GM18868 (cell line): ENCODE data around the gene HERPUD1.

ENCODE experiments used
- ATAC-seq: cut with Tn5 transposase; IDR thresholded peaks from one replicate; pipeline ENCODE4 v1.9.1; 2021; ENCODE audit warnings: mild to moderate bottlenecking, moderate library complexity; ENCODE audit not compliant: unreplicated experiment

HERPUD1 gene

GRCh38 chr16:56910654-56911539, 21.0 kb upstream of the HERPUD1 start:
- ATAC-seq, result no peak

DNA sequence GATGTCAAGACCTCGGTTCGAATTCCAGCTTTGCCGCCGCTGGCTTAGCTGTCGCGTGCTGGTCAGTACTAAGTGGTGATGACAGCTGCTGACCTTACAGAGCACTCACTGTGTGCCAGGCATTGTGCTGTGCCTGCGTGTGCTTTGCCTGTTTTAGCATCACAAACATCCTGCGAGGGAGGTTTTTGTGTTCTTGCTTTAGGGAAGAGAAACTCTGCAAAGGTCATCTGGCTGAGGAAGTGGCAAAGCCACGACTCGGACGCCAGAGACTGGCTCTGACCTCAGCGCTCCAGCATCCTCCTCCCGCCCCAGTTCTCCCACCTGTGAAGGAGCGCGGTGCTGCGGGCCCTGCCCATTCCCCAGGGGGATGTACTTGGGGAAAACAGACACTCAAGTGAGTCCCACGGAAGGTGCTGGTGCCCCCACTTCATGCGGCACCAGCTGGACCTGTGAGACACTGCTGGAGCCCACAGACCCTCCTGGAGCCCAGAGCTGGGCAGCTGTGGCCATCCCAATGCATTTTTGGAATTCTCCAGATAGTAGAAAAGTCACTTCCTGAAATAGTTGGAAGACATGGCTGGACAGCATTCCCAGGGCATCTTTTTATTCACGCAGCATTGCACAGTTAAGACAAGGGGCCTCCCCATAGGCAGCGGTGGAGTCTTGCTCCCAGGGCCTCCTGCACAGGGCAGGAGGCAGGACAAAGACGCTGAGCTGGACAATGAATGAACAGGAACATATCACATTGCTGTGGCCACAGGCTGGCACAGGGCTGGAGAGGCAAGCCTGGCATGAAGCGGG, 20.0 kb upstream of the HERPUD1 start:
- peak; percentile 64 for ATAC-seq

GRCh38 chr16:56912746-56913708, 18.9 kb upstream of the HERPUD1 start:
- no peak for ATAC-seq

GRCh38 chr16:56914896-56915295, 17.0 kb upstream of the HERPUD1 start:
- ATAC-seq, result no peak

- ATAC-seq, result no peak
Observed at GRCh38 chr16:56915336-56916119, 16.4 kb upstream of the HERPUD1 start.

GRCh38 chr16:56916571-56917403, 15.2 kb upstream of the HERPUD1 start:
- ATAC-seq, result peak; percentile 78

DNA sequence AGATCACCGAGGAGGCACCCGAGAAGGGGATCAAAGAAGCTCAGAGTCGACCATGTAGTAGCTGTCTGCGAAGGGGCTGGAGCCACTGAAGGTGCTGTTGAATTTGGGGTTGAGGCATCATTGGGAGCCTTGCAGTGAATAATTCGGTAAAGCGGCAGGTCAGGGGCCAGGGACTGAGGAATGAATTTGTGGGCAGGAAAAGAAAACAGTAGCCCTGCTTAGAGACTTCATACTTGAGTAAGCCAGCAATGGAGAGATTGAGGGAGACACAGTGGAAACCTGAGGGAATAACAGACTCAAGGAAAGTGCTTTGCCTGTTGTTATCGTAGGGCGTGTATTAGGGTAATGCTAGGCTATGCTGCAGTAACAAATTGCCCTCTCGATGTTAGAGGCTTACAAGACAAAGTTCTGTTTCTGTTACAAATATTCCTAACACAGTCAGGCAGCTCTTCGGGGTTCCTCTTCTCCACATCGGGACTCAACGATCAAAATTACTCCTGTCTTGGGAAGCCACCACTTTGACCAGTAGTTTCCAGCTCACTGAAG, 13.4 kb upstream of the HERPUD1 start:
- ATAC-seq, result no peak

DNA sequence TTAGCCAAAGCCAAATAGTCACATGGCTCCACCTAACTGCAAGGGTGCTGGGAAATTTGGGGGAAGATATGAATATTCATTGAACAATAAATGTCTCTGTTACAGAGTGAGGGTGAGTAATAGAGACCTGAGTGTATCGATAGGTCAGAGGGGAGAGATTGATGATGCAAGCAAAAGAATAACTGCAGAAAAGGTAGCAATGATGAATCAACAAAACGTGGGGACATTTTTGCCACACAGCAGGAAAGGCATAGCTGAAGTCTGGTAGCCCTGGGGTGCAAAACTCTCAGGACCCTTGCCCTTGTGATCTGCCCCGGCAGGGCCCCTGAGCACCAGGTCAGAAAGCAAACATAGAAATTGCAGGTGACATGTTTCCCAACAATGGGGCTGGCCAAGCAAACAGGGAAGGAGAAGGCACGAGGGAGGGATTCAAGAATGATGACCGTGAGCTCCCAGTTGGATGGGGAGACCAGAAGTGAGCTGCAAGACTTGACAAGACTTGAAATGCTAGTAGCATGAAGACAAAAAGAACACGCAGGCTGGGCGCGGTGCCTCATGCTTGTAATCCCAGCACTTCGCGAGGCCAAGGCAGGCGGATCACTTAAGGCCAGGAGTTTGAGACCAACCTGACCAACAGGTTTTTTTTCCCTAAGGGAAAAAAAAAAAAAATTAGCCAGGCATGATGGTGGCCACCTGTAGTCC, 12.7 kb upstream of the HERPUD1 start:
- ATAC-seq, result no peak

DNA sequence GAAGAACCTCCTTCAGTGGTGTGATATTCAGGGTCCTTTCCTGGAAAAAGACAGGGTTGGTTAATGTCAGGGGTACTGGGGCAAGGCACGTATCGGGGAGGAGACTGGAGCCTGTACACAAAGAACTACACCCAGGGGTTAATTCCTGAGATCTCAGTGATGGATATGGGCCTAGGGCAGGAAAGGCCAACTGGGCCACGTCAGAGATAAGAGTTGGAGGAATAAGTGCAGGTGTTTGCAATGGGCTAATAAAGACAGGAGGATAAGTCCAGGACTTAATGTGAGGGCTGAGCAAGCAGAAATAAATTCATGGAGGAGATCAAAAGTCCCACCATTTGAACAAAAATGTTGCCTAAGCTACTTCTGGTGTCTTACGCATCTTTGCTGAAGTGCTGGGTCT, 10.4 kb upstream of the HERPUD1 start:
- ATAC-seq, result no peak

GRCh38 chr16:56923481-56924091, 8.4 kb upstream of the HERPUD1 start:
- ATAC-seq, result no peak

DNA sequence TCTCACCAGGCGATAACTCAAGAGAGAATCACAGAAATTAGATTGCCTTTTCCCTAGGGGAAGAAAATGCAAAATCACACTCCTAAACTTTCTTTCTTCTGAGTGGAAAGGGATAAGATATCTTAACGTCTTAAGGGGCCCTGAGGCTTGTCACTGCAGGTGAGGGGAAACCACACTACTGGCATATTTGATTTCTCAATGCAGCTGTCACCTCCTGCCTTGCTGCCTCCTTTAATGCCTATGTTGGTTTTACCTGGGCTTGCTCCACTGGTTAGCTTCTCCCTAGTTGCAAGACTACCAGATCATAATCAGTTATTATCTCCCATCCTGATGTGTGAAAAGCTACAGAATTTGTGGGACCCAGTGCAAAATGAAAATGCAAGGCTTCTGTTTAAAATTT, 4.5 kb upstream of the HERPUD1 start:
- ATAC-seq, result no peak

DNA sequence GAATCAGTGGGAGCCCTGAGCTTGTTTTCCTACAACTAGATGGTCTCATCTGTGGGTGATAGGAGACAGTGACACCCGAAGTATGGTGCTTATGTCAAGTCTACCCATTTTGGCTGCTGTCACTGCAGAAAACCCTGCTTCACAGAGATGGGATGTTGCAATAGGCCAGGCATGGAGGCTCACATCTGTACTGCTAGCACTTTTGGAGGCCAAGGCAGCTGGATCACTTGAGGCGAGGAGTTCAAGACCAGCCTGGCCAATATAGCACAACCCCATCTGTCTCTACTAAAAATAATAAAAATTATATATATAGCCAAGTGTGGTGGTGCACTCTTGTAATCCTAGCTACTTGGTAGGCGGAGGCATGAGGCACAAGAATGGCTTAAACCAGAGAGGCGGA, 2.3 kb upstream of the HERPUD1 start:
- no peak for ATAC-seq

DNA sequence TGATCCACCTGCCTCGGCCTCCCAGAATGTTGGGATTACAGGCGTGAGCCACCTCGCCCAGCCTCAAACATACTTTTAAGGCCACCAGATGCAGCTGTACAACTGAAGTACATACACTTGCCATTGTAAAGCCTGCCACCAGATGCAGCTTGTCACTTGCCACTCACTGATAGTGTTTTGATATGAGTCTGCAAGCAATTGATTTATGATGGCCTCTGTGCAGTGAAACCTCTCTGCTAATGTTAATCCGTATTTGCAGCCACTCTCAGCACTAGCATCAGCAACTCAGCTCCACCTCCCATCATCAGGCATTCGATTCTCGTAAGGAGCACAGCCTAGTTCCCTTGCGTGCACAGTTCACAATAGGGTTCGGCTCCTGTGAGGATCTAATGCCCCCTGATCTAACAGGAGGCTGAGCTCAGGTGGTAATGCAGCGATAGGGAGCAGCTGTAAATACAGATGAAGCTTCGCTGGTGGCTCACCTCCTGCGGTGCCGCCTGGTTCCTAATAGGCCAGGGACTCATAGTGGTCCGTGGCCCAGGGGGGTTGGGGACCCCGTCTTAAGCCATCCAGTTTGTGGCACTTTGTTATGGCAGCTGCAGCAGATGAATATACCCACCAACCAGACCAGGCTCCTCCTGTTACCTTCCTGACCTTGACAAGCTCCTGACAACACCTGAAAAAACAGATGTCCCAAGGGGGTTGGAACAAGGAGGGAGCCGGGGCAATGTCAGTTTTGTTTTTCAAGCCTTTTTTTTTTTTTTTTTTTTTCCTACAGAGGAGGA, 1.3 kb upstream of the HERPUD1 start:
- no peak for ATAC-seq

DNA sequence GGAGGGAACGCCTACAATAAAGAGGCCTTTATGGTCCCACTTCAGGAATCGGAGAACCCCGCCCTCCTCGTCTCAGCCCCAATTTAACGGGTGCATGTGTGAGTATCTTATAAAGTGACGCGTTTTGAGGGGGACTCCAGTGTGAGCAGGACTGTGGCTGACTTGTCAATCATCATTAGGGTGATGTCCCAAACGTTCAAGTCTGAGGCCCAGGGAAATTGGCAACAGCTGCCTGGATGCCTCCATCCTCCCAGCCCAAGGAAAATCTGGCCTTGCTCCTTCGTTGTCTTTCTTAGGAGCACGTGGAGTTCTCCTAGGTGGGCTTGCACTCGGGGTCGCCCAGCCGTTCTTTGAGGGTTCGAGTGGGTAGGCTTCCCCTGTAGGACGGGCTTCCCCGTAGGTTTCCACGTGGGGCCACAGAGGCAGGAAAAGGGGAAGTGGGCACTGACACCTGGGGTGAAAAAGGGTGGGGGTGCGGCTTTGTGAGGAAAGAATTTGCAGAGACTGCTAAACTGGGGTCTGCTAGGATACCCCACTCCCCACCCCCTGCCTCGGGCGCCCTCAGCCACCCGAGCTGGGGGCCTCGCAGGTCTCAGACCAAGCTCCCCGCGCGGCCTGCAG, 561 bp upstream of the HERPUD1 start:
- ATAC-seq, result peak; percentile 45

DNA sequence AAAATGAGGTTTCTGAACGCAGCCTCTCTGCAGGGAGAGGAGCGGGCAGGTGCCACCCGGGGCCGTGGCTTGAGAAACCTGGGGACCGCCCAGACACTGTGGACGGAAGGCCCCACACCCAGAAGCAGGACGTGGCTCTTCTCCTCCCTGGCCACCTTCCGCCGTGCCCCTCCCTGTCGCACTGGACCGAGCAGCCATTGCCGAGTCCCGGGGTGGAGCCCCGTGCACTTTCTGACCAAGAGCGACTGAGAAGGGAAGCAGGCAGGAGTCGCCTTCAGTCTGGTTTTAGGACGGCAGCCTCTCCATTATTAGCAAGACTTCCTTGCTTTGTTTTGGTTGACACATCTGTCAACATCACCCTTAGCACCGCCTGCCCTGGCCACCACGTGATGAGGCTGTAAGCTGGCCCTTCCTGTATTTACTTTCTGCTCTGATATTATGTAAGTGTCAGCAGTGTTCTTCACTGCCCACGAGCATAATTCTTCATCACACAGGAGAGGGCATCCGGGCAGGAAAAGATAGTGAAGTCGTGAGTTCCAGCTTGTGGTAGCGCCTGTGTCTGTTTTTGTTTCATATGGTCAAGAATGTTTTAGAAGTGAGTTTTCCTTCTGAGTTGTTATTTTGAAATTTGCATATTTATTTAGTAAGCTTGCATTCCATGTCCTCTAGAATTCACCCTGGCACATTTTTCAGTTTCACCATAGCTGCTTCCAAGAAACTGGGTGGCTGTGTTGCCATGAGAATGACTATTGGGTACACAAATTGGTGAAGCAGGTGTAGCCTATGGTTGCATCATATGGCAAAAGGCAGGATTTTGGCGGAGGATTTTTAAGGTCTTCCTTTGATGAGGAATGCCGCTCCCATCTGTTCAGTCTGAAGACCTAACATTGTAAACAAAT, 1.0 kb downstream of the HERPUD1 start:
- ATAC-seq, result no peak
